Peyer's patch (tissue), 4 donors: ENCODE results near the gene CYSRT1. TPM values are rescaled to one million over a fixed set of nuclear protein-coding genes. Genes with fewer than 3 reads are reported as not detected.

Experiments used
- DNase-seq, 3 donors: peaks; one replicate each; pipeline ENCODE4 v3.0.0-alpha.2; 2017 to 2019
- H3K27ac ChIP-seq, 4 donors: fragments of 200-600 bp; sonication (generic); one replicate each; pipeline ENCODE4 v1.5.1; 2016 to 2019
- H3K27me3 ChIP-seq, 2 donors: fragments of 200-600 bp; sonication (generic); one replicate each; pipeline ENCODE4 v1.5.1; 2019
- H3K36me3 ChIP-seq, 3 donors: fragments of 200-600 bp; sonication (generic); one replicate each; pipeline ENCODE4 v1.5.1; 2016 to 2019
- H3K4me1 ChIP-seq, 4 donors: fragments of 200-600 bp; sonication (generic); one replicate each; pipeline ENCODE4 v1.5.1; 2016 to 2019
- H3K4me3 ChIP-seq, 4 donors: fragments of 200-600 bp; sonication (generic); 1 replicate in 3 of 4; 2 replicates in 1 of 4; pipeline ENCODE4 v1.5.1; 2016 to 2019; ENCODE audit warnings: mild to moderate bottlenecking in 1 of 4
- H3K9me3 ChIP-seq, 4 donors: fragments of 200-600 bp; sonication (generic); one replicate each; pipeline ENCODE4 v1.5.1; 2016 to 2019; ENCODE audit warnings: mild to moderate bottlenecking in 1 of 4
- POLR2A ChIP-seq, 2 donors: fragments of 450-650 bp; IDR thresholded peaks; one replicate each; pipeline ENCODE4 v1.5.1; 2017; ENCODE audit warnings: antibody characterized with exemption in 2 of 2, mild to moderate bottlenecking in 2 of 2, moderate library complexity in 2 of 2
- total RNA-seq, 4 donors: library from RNA; depleted of rRNA; stranded (reverse); fragments of >200 nt; gene quantifications; one replicate each; pipeline ENCODE4 v1.1.0, GENCODE V29; 2016
- TF ChIP-seq, protein P1 (sequence below), 6 experiments: fragments of 450-650 bp in 4 of 6; fragments of 200-600 bp in 2 of 6; sonication (generic) in 1 of 6; IDR thresholded peaks; one replicate each; pipeline ENCODE4 v1.5.1; 2017 to 2019; ENCODE audit warnings: antibody characterized with exemption in 6 of 6, mild to moderate bottlenecking in 3 of 6, moderate library complexity in 1 of 6

The CYSRT1 gene
- total RNA-seq, 4 donors from 2014 or later = 1.3 to 1.9 TPM; not detected in 2

DNA sequence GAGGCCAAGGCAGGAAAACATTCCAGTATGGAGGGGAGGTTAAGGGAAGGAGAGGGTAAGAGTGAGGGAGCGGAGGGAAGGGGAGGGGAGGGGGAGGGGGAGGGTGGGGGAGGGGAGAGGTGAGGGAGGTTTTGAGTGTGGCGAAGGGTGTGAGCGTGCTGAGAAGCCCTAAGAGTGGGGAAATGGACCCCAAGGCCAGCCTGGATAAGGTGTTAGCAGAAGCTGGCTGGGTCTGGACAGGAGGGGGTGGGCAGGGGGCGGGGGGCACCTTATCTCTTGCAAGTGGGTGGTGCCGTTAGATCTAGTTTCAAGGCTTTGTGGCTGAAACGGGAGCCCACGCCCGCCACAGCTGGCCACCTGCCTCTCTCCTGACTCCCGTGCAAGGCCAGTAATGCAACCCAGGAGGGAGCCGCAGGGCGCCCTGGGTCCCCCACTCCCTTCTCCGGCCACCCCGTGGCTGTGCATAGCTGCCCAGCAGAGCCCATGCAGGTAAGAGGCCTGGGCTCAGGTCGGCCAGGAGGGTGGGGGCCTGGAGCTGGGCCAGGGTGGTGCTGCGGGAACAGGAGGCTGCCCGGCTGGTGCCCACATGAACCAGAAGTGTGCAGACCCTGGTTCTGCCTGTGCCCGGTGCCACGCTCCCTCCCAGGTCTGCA is 3.0 kb downstream of the CYSRT1 start:
- H3K27ac ChIP-seq = no peak overlapping the region
- no peak for DNase-seq
- TF ChIP-seq POLR2A (IDR thresholded peaks at IDR 0.05) = no peak
- peaks cover 0 to under 1% of the 10 kb centered on the region in 2 donors for H3K27me3 ChIP-seq
- H3K4me1 ChIP-seq = peaks cover under 1 to 66% (median 12%) of the 10 kb centered on the region in 4 donors
- peaks cover 0 to 2% (median 0%) of the 10 kb centered on the region in 4 donors for H3K9me3 ChIP-seq
- H3K36me3 ChIP-seq = no peaks in the 10 kb centered on the region
- H3K4me3 ChIP-seq = no peak overlapping the region

DNA sequence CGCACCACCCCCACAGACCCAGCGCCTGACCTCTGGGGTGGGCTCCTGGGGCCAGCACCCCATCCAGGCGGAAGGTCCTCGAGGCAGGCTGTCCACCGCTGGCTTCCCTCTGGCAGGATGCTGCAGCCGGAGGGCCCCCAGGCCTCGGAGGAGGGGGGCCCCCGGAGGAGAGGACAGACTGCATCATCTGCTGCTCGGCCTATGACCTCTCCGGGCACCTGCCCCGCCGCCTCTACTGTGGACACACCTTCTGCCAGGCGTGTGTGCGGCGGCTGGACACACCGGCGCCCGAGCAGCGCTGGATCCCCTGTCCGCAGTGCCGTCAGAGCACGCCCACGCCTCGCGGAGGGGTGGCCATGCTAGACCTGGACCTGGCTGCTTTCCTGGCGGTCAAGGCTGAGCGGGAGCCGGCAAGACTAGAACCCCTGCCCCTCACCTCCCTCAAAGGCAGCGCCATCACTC is 3.6 kb downstream of the CYSRT1 start:
- H3K36me3 ChIP-seq = no peaks in the 10 kb centered on the region
- peaks cover 0 to 69% (median 11%) of the 10 kb centered on the region in 4 donors for H3K4me1 ChIP-seq
- H3K4me3 ChIP-seq = no peak overlapping the region
- H3K9me3 ChIP-seq = peaks cover 0 to 4% (median 0%) of the 10 kb centered on the region in 4 donors
- TF ChIP-seq POLR2A (IDR thresholded peaks at IDR 0.05) = no peak
- TF ChIP-seq, protein P1, sequence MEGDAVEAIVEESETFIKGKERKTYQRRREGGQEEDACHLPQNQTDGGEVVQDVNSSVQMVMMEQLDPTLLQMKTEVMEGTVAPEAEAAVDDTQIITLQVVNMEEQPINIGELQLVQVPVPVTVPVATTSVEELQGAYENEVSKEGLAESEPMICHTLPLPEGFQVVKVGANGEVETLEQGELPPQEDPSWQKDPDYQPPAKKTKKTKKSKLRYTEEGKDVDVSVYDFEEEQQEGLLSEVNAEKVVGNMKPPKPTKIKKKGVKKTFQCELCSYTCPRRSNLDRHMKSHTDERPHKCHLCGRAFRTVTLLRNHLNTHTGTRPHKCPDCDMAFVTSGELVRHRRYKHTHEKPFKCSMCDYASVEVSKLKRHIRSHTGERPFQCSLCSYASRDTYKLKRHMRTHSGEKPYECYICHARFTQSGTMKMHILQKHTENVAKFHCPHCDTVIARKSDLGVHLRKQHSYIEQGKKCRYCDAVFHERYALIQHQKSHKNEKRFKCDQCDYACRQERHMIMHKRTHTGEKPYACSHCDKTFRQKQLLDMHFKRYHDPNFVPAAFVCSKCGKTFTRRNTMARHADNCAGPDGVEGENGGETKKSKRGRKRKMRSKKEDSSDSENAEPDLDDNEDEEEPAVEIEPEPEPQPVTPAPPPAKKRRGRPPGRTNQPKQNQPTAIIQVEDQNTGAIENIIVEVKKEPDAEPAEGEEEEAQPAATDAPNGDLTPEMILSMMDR (IDR thresholded peaks at IDR 0.05) = no peak
- no peak for DNase-seq
- H3K27me3 ChIP-seq = peaks cover 0 to 4% of the 10 kb centered on the region in 2 donors
- no peak overlapping the region for H3K27ac ChIP-seq

DNA sequence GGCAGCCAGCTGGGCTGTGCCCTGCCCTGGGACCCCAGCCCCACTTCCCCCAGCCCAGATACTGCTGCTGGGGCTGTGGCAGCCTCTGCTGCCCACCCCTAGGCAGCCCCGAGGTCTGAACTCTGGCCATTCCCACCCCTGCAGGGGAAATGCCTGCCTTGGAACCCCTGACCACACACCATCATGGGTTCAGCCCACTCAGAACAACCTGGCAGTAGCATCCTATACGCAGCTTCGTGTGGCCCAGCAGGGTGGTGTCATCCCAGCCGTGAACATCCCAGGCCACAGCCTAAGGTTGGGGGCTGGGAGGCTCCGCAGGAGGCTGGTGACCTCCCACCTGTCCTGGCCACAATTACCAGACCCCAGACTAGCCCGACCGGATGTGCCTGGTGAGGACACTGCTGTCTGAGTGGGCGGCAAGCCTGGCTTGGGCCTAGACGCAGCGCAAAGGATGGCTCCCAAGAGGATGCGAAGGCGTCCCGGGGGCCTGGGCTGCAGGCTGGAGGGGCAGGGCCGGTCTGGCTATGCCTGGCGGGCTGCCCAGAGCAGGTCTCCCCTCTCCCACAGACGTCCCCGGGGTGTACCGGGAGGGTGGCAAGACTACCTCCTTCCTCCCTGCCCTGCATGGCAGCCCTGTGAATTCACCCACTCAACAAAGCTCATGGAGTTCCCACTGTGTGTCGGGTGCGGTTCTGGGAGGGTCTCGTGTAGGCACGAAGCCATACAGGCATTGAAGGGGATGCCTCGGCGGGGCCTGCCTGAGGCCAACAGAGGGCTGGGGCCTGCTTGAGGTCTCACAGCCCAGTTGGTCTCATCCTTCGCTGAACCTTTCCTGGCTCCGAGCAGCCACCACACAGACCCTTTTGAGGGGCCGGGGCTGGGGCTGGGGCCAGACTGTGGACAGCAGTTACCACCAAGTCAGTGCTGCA is 4.3 kb downstream of the CYSRT1 start:
- no peak for DNase-seq
- H3K36me3 ChIP-seq = no peaks in the 10 kb centered on the region
- peak overlapping the region in 2 of 4 donors; percentile 11 to 14 for H3K4me3 ChIP-seq
- peaks cover 0 to 69% (median 8%) of the 10 kb centered on the region in 4 donors for H3K4me1 ChIP-seq
- peaks cover 0 to 4% of the 10 kb centered on the region in 2 donors for H3K27me3 ChIP-seq
- peaks cover 0 to 4% (median 0%) of the 10 kb centered on the region in 4 donors for H3K9me3 ChIP-seq
- TF ChIP-seq, protein P1 (IDR thresholded peaks at IDR 0.05) = no peak
- H3K27ac ChIP-seq = peak overlapping the region in 2 of 4 donors; percentile 72 to 80

DNA sequence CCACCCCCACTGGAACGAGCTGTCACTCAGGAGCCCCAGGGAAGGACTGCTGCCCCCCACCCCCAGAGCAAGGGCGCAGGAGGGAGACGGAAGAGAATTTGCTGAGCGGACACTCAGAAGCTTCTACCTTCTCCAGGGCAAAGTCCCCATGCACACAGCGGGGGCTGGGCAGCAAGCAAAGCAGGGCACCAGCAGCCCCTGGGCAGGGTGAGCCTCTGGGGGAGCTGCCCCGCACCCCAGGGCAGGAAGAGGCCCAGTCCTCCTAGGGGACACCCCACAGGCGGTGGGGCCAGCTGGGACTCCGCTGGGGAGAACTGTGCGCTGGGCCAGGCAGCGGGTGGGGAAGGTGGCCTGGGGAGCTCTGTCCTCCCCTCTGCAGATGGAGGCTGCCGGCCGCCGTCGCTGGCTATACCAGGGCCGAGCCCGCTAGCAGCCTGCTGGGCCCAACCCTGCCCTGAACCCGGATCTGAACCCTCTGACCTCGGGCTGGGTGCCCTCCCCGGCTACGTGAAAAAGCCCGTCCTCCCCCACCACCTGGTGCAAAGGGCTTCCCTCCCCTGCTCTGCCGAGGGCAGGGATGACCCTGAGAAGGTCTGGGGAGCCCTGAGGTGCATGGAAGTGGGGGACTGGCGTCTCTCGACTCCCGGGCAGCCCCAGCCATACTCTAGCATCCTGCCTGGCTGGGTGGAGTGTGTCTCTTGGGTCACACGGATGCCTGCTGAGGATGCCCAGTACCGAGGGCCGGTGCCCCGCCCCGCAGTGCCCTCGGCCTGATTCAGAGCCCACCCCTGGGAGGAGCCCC is 5.1 kb downstream of the CYSRT1 start:
- peak overlapping the region in 2 of 4 donors; percentile 11 to 14 for H3K4me3 ChIP-seq
- peaks cover 0 to 4% of the 10 kb centered on the region in 2 donors for H3K27me3 ChIP-seq
- peaks cover 0 to 69% (median 12%) of the 10 kb centered on the region in 4 donors for H3K4me1 ChIP-seq
- TF ChIP-seq, protein P1 (IDR thresholded peaks at IDR 0.05) = no peak
- no peak for TF ChIP-seq POLR2A (IDR thresholded peaks at IDR 0.05)
- peak overlapping the region in 2 of 4 donors; percentile 72 to 80 for H3K27ac ChIP-seq
- H3K9me3 ChIP-seq = peaks cover 0 to 4% (median 0%) of the 10 kb centered on the region in 4 donors
- no peaks in the 10 kb centered on the region for H3K36me3 ChIP-seq
- peak in 1 of 3 donors; percentile 74 for DNase-seq

DNA sequence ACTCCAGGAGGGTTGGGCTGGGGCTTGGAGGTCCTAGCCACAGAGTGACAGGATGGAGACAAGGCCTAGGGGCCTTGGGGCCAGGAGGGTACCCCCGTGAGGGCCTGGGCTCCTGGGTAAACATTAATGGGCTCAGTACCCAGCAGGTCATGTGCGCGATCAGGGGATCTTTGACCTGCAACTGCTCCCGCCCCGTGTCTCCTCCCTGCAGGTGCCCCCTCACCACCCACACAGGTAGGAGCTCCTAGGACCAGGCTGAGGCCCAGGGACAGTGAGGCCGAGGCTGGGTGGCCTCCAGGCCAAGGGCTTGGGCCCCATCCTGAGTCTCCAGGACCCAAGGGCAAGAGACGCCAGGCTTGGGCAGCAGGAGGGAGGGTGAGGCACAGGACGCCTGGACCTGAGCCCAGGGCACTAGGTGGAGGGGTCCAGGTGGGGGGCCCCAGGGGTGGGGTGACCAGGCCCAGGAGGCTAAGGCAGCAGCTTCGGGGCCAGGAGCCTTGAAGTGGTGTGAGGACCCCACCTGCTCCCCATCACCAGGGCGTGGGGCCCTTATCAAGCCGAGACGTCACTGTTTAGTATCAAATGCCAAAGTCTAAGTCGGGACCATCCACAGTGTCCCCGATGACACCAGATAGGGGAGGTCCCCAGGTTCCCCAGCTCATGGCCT is 5.9 kb downstream of the CYSRT1 start, which contains the start of gene SLC34A3:
TSS of gene SLC34A3 (plus strand) at position 197 of the 667 bp plus-strand sequence. CDS start 802 bp downstream, outside the sequence.
- peak within 1 kb of the TSS in 2 of 4 donors; percentile 72 to 80 for H3K27ac ChIP-seq
- peak within 1 kb of the TSS in 2 of 4 donors; percentile 11 to 14 for H3K4me3 ChIP-seq
- H3K4me1 ChIP-seq = peaks cover 2 to 74% (median 16%) of the 10 kb centered on the region in 4 donors
- no peaks in the 10 kb centered on the region for H3K36me3 ChIP-seq
- DNase-seq = no peak
- peaks cover 0 to 4% (median 0%) of the 10 kb centered on the region in 4 donors for H3K9me3 ChIP-seq
- H3K27me3 ChIP-seq = peaks cover 0 to 4% of the 10 kb centered on the region in 2 donors
- no peak for TF ChIP-seq POLR2A (IDR thresholded peaks at IDR 0.05)
- TF ChIP-seq, protein P1 (IDR thresholded peaks at IDR 0.05) = no peak
